ENCODE measurements around the gene CDC42BPA.

GRCh38 chr1:227244339-227245118 is 73.8 kb downstream of the CDC42BPA start:
- TF ChIP-seq CTCF (conservative IDR thresholded peaks at IDR 0.05 in 1 of 2, IDR thresholded peaks at IDR 0.05 in 1 of 2; ENCODE audit: extremely low read depth in 1 of 2, insufficient read depth in 1 of 2, low read depth in 1 of 2, low read length in 2 of 2) (no peak), EZH2 (IDR thresholded peaks at IDR 0.05; ENCODE audit: borderline replicate concordance, low read length) (no peak)

Measured in mammary epithelial cell (primary cell).